ENCODE data around the gene ADGRB2.

GRCh38 chr1:31783846-31784245, 19.7 kb upstream of the ADGRB2 start:
- TF ChIP-seq CTCF (IDR thresholded peaks at IDR 0.05) = no peak
- TF ChIP-seq POLR2A (IDR thresholded peaks at IDR 0.05) = no peak
